Loucy (cell line): ENCODE data around the gene KIZ.

Source experiments
- H2AFZ ChIP-seq: fragments of 200-600 bp; sonication (generic); 2 replicates; pipeline ENCODE4 v1.6.0; 2016; ENCODE audit warnings: antibody characterized with exemption, mild to moderate bottlenecking, low read length, moderate library complexity
- H3F3A ChIP-seq: fragments of 200-600 bp; 2 replicates; pipeline ENCODE4 v1.6.0; 2016; ENCODE audit warnings: antibody characterized with exemption, low read depth, mild to moderate bottlenecking
- H3K27me3 ChIP-seq: fragments of 200-600 bp; sonication (generic); 2 replicates; pipeline ENCODE4 v1.6.1; 2014; ENCODE audit warnings: low read length, mild to moderate bottlenecking; ENCODE audit not compliant: insufficient read depth, poor library complexity, severe bottlenecking
- H3K36me3 ChIP-seq: fragments of 200-600 bp; sonication (generic); 2 replicates; pipeline ENCODE4 v1.6.1; 2016; ENCODE audit warnings: low read length; ENCODE audit not compliant: insufficient read depth
- H3K4me1 ChIP-seq: fragments of 200-600 bp; sonication (generic); 2 replicates; pipeline ENCODE4 v1.5.1; 2014; ENCODE audit warnings: low read length, mild to moderate bottlenecking; ENCODE audit not compliant: insufficient read depth, poor library complexity, severe bottlenecking
- H3K4me2 ChIP-seq: fragments of 200-600 bp; sonication (generic); 2 replicates; pipeline ENCODE4 v1.6.0; 2014; ENCODE audit warnings: antibody characterized with exemption, low read length, low read depth, mild to moderate bottlenecking; ENCODE audit not compliant: poor library complexity, severe bottlenecking
- H3K4me3 ChIP-seq: fragments of 200-600 bp; sonication (generic); 2 replicates; pipeline ENCODE4 v1.5.1; 2014; ENCODE audit warnings: low read length, mild to moderate bottlenecking, mixed read lengths; ENCODE audit not compliant: poor library complexity, severe bottlenecking
- H3K79me2 ChIP-seq: fragments of 200-600 bp; sonication (generic); 2 replicates; pipeline ENCODE4 v1.6.1; 2014; ENCODE audit warnings: low read length; ENCODE audit not compliant: insufficient read depth
- H3K9ac ChIP-seq: fragments of 200-600 bp; sonication (generic); 2 replicates; pipeline ENCODE4 v1.6.0; 2014; ENCODE audit warnings: mild to moderate bottlenecking, low read depth, low read length, moderate library complexity; ENCODE audit not compliant: poor library complexity, severe bottlenecking
- H3K9me2 ChIP-seq: fragments of 200-600 bp; sonication (generic); replicated peaks from 2 replicates; pipeline ENCODE4 v1.6.1; 2016; ENCODE audit warnings: low read depth, low read length, mixed read lengths
- H3K9me3 ChIP-seq: fragments of 200-600 bp; sonication (generic); 2 replicates; pipeline ENCODE4 v1.6.1; 2014; ENCODE audit warnings: mild to moderate bottlenecking, antibody characterized with exemption, low read length, low read depth; ENCODE audit not compliant: insufficient read depth
- H4K20me1 ChIP-seq: fragments of 200-600 bp; sonication (generic); 2 replicates; pipeline ENCODE4 v1.6.0; 2014; ENCODE audit warnings: antibody characterized with exemption, low read length, mild to moderate bottlenecking; ENCODE audit not compliant: insufficient read depth, poor library complexity, severe bottlenecking
- CTCF ChIP-seq: fragments of 200-600 bp; sonication (generic); conservative IDR thresholded peaks from 2 replicates; pipeline ENCODE4 v1.5.1; 2014; ENCODE audit warnings: mild to moderate bottlenecking, antibody characterized with exemption, low read length
- EZH2phosphoT487 ChIP-seq: fragments of 200-600 bp; IDR thresholded peaks from 2 replicates; pipeline ENCODE4 v1.6.1; 2018; ENCODE audit warnings: antibody characterized with exemption, mild to moderate bottlenecking, moderate library complexity, borderline replicate concordance

Gene KIZ

GRCh38 chr20:21232546-21233280 is 106.8 kb downstream of the KIZ start:
- no peak overlapping the region for H2AFZ ChIP-seq
- H3K9me3 ChIP-seq, result no peaks in the 10 kb centered on the region
- no peak overlapping the region for H3K9ac ChIP-seq
- H3K9me2 ChIP-seq, result no peaks in the 10 kb centered on the region
- H3K27me3 ChIP-seq, result no peaks in the 10 kb centered on the region
- no peak for TF ChIP-seq CTCF
- no peak for TF ChIP-seq EZH2phosphoT487
- H3K4me3 ChIP-seq, result no peak overlapping the region
- H3K36me3 ChIP-seq, result peaks cover 13% of the 10 kb centered on the region; the same call in 1 of the 2 replicates
- H3K4me1 ChIP-seq, result no peaks in the 10 kb centered on the region
- no peak overlapping the region for H3K4me2 ChIP-seq
- H3K79me2 ChIP-seq, result no peaks in the 10 kb centered on the region
- H3F3A ChIP-seq, result no peaks in the 10 kb centered on the region
- H4K20me1 ChIP-seq, result no peaks in the 10 kb centered on the region

- Histone ChIP-seq H3K36me3 (peaks cover 9% of the 10 kb centered on the region; the same call in 1 of the 2 replicates), H3K4me2 (no peak overlapping the region), H3F3A (no peaks in the 10 kb centered on the region), H3K4me1 (no peaks in the 10 kb centered on the region), H3K9ac (no peak overlapping the region), H3K4me3 (no peak overlapping the region), H3K79me2 (no peaks in the 10 kb centered on the region), H3K9me2 (no peaks in the 10 kb centered on the region), H4K20me1 (no peaks in the 10 kb centered on the region), H3K9me3 (no peaks in the 10 kb centered on the region), H3K27me3 (no peaks in the 10 kb centered on the region), H2AFZ (no peak overlapping the region)
- TF ChIP-seq EZH2phosphoT487, result no peak
- TF ChIP-seq CTCF, result no peak
These were observed 108.4 kb downstream of the KIZ start for GRCh38 chr20:21234324-21234723.

GRCh38 chr20:21234806-21235483 is 109.1 kb downstream of the KIZ start:
- Histone ChIP-seq H2AFZ (no peak overlapping the region), H3K9me2 (no peaks in the 10 kb centered on the region), H3K9ac (no peak overlapping the region), H3F3A (no peaks in the 10 kb centered on the region), H3K4me3 (no peak overlapping the region), H3K4me2 (no peak overlapping the region), H4K20me1 (no peaks in the 10 kb centered on the region), H3K9me3 (no peaks in the 10 kb centered on the region), H3K36me3 (peaks cover 9% of the 10 kb centered on the region; the same call in 1 of the 2 replicates), H3K27me3 (no peaks in the 10 kb centered on the region), H3K4me1 (no peaks in the 10 kb centered on the region), H3K79me2 (no peaks in the 10 kb centered on the region)
- TF ChIP-seq EZH2phosphoT487 (no peak), CTCF (no peak)
